Measurements from ENCODE around the gene ALS2.

- TF ChIP-seq EZH2phosphoT487 (IDR thresholded peaks at IDR 0.05) (no peak), CTCF (IDR thresholded peaks at IDR 0.05) (no peak)
Measured at GRCh38 chr2:201793631-201794030, 12.9 kb upstream of the ALS2 start.

Measured in neural progenitor cell (in vitro differentiated cells).